HAP-1 (cell line): ENCODE data around the gene NPHP1.
"Not testable (repeated sequence)": the region's sequence is repeated elsewhere in the genome, so short reads cannot be mapped to it uniquely, and the experiment has no call there.

Experiments
- DNase-seq, 2 experiments: peaks; one replicate each; pipeline ENCODE4 v3.0.0-alpha.2; 2016 to 2020; ENCODE audit warnings: low spot score in 2 of 2
- H3K27me3 ChIP-seq: fragments of 250-450 bp; sonication (Bioruptor Pico); 2 replicates; pipeline ENCODE4 v1.5.1; 2020; ENCODE audit warnings: low read depth, mild to moderate bottlenecking, moderate library complexity
- H3K36me3 ChIP-seq: fragments of 250-450 bp; sonication (Bioruptor Pico); replicated peaks from 2 replicates; pipeline ENCODE4 v1.5.1; 2020; ENCODE audit warnings: mild to moderate bottlenecking
- H3K4me1 ChIP-seq: fragments of 250-450 bp; sonication (Bioruptor Pico); 2 replicates; pipeline ENCODE4 v1.5.1; 2020; ENCODE audit warnings: mild to moderate bottlenecking
- H3K4me3 ChIP-seq: fragments of 250-450 bp; sonication (Bioruptor Pico); 2 replicates; pipeline ENCODE4 v1.5.1; 2020; ENCODE audit warnings: mild to moderate bottlenecking, moderate library complexity
- H3K9me3 ChIP-seq: fragments of 250-450 bp; sonication (Bioruptor Pico); 2 replicates; pipeline ENCODE4 v1.5.1; 2020; ENCODE audit warnings: mild to moderate bottlenecking, moderate library complexity
- in situ Hi-C: fragments of 300-500 bp; cut with MboI; formaldehyde crosslinking; loops from 3 replicates; pipeline ENCODE4 v1.14.3; 2020; ENCODE audit warnings: low sequenced_read_pairs, inconsistent platforms, mixed read lengths

The NPHP1 gene

DNA sequence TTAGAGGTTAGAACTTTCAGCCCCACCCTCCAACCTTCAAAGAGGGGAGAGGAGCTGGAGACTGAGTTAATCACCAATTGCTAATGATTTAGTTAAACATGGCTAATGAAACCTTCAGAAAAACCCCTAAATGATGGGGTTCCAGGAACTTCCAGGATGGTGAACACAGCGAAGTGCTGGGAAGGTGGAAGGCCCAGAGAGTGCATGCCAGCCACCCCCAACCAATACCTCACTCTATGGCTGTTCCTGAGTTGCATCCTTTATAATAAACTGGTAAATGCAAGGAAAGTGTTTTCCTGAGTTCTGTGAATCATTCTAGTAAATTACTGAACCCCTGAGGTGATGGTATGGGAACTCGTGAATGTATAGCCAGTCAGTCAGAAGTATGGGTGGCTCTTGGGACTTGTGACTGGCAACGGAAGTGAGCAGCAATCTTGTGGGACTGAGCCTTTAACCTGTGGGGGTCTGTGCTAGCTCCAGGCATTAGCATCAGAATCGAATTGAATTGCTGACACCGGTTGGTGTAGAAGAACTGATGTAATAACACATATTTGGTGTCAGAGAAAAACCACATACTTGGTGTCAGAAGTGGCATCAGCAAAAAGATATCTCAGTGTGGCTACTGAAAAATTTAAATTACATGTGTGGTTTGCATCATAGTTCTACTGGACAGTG lies 37.4 kb downstream of the NPHP1 start:
- Histone ChIP-seq H3K36me3 (no peaks in the 10 kb centered on the region), H3K9me3 (no peaks in the 10 kb centered on the region), H3K4me3 (no peak overlapping the region), H3K27me3 (peaks cover 4% of the 10 kb centered on the region), H3K4me1 (no peaks in the 10 kb centered on the region)
- no peak for DNase-seq
- in situ Hi-C loops, result no loop called here

DNA sequence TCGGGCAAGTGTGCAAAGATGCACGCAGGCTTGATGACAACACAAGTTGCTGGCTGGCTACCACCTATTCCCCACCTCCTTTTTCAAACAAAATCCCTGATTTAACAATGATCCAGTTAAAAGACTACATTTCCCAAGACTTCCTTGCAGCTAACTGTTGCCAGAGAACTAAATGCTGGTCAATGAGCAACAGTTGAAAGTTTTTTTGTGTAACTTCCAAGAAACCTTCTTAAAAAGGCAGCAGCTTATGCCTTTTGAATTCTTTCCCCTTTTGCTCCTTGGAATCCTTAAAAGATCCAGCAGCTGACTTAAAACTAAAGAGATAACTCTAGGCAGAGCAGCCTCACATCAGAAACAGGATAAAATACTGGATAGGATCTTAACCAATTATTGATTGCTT lies 38.5 kb downstream of the NPHP1 start:
- no peaks in the 10 kb centered on the region for H3K4me1 ChIP-seq
- DNase-seq, result no peak
- H3K36me3 ChIP-seq, result no peaks in the 10 kb centered on the region
- in situ Hi-C loops, result no loop called here
- no peak overlapping the region for H3K4me3 ChIP-seq
- H3K9me3 ChIP-seq, result no peaks in the 10 kb centered on the region
- peaks cover 2% of the 10 kb centered on the region for H3K27me3 ChIP-seq

- no peaks in the 10 kb centered on the region for H3K36me3 ChIP-seq
- no peak overlapping the region for H3K4me3 ChIP-seq
- 0 out of 2 replicates have a peak, but pooled peaks cover 2% of the 10 kb centered on the region for H3K9me3 ChIP-seq
- H3K4me1 ChIP-seq, result no peaks in the 10 kb centered on the region
- H3K27me3 ChIP-seq, result no peaks in the 10 kb centered on the region
- DNase-seq, result peak; percentile 22 to 43
- in situ Hi-C loops, result no loop called here
Observed at GRCh38 chr2:110157153-110157793, 47.5 kb downstream of the NPHP1 start.

DNA sequence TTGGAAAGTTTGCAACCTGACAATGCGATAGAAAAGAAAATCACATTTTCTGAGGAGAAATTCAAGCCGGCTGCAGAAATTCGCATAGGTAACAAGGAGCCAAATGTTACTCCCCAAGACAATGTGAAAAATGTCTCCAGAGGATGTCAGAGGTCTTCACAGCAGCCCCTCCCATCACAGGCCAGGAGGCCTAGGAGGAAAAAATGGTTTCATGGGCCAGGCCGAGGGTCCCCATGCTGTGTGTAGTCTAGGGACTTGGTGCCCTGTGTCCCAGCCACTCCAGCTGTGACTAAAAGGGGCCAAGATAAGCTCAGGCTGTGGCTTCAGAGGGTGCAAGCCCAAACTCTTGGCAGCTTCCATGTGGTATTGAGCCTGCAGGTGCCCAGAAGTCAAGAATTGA lies 50.0 kb downstream of the NPHP1 start:
- H3K4me1 ChIP-seq, H3K27me3 ChIP-seq, in situ Hi-C loops, DNase-seq, H3K4me3 ChIP-seq, H3K36me3 ChIP-seq, H3K9me3 ChIP-seq: not testable (repeated sequence)

- H3K4me1 ChIP-seq, H3K4me3 ChIP-seq, H3K36me3 ChIP-seq, H3K9me3 ChIP-seq, in situ Hi-C loops, DNase-seq, H3K27me3 ChIP-seq: not testable (repeated sequence)
Observed at GRCh38 chr2:110154188-110154587, 50.6 kb downstream of the NPHP1 start.

DNA sequence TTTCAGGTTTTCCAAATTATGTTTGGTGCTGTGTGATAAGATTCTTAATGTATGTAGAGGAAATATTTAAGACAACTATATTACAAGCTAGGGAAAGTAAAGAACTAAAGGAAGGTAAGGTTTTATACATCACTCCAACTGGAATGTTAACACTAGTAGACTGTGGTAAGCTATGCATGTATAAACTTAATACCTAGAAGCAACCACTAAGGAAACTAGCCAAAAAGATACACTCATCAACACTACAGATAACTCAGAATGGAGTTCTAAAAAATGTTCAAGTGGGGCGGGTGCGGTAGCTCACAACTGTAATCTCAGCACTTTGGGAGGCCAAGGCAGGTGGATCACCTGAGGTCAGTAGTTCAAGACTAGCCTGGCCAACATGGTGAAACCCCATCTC lies 51.4 kb downstream of the NPHP1 start:
- Histone ChIP-seq H3K9me3 (0 out of 2 replicates have a peak, but pooled peaks cover 2% of the 10 kb centered on the region), H3K27me3 (peaks cover 2% of the 10 kb centered on the region; the same call in 1 of the 2 replicates), H3K36me3 (no peaks in the 10 kb centered on the region), H3K4me3 (no peak overlapping the region), H3K4me1 (no peaks in the 10 kb centered on the region)
- DNase-seq, result no peak
- in situ Hi-C loops, result no loop called here

DNA sequence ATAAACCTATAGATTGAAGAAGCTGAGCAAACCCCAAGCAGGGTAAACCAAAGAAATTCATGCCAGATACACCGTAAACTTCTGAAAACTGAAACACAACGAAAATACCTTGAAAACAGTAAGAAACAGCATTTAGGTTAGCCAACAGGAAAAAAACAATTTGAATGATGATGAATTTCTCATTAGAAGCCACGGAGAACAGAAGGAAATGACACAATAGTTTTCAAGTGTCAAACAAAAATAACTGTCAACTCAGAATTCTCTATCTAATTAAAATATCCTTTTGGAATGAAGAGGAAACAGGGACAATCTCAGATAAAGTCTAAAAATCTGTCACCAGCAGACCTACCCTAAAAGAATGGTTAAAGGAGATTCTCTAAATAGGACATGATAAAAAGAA lies 51.9 kb downstream of the NPHP1 start:
- H3K36me3 ChIP-seq, result no peaks in the 10 kb centered on the region
- DNase-seq, result no peak
- H3K27me3 ChIP-seq, result peaks cover 2% of the 10 kb centered on the region; the same call in 1 of the 2 replicates
- no peak overlapping the region for H3K4me3 ChIP-seq
- 0 out of 2 replicates have a peak, but pooled peaks cover 2% of the 10 kb centered on the region for H3K9me3 ChIP-seq
- in situ Hi-C loops, result no loop called here
- H3K4me1 ChIP-seq, result no peaks in the 10 kb centered on the region

DNA sequence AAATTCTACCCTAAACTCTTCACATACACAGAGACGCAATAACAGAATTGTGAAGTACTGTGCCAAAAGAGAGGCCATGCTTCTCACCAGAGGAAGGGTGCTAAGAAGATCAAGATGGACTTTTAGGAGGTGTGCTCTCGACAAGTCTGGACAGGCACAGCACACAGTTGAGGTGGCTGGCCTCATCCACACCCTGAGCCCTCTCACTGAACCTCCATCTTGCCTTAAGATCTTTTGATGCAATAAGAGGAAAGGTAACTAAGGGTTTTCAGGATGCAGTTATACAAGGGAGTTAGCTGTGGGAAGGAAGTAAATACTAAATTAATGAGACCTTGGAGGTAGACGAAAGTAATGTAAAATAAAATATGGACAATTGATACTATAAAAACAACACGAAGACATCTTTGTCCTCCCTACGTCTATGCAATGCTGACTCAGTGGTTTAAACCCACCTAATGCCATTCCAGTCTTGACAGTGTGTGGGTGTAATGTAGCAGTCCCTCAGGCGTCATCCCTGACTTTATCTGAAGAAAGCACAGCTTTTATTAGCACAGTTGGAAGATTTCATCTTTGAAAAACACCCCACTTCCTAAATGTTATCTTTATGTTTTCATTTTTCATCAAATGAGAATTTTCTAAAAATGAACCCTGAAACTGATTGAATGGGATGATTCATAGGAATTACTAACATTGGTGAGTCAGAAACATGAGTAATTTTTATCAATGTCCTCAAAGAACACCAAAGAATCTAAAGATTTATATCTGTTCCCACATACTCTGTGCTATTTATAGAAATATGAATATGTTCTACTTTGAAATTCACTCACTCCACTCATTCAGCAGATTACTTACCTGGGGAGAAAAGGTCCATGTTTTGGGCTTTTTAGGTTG lies 55.2 kb downstream of the NPHP1 start:
- Histone ChIP-seq H3K4me3 (no peak overlapping the region), H3K4me1 (no peaks in the 10 kb centered on the region), H3K9me3 (no peaks in the 10 kb centered on the region), H3K36me3 (no peaks in the 10 kb centered on the region), H3K27me3 (peaks cover 2% of the 10 kb centered on the region; the same call in 1 of the 2 replicates)
- in situ Hi-C loops, result no loop called here
- DNase-seq, result no peak

DNA sequence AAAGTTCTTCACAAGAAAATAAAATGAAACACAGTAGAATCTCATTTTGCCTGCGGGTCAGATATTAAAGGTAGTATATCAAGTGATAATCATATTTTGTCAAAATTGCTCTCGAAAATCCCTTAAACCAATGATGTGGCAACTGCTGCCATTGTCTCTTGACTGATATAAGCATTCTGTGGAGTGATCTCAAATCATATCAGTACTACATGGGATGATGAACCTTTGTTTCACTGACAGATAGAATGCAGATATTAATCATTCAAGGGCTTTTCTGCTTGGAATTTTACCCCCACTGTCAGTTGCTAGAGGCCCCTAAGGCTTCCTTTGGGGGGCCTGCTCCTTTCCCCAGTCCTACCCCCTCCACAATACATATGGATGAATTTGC lies 57.9 kb downstream of the NPHP1 start:
- Histone ChIP-seq H3K27me3 (peaks cover 2% of the 10 kb centered on the region; the same call in 1 of the 2 replicates), H3K9me3 (no peaks in the 10 kb centered on the region), H3K4me3 (no peak overlapping the region), H3K4me1 (no peaks in the 10 kb centered on the region), H3K36me3 (no peaks in the 10 kb centered on the region)
- in situ Hi-C loops, result no loop called here
- no peak for DNase-seq

DNA sequence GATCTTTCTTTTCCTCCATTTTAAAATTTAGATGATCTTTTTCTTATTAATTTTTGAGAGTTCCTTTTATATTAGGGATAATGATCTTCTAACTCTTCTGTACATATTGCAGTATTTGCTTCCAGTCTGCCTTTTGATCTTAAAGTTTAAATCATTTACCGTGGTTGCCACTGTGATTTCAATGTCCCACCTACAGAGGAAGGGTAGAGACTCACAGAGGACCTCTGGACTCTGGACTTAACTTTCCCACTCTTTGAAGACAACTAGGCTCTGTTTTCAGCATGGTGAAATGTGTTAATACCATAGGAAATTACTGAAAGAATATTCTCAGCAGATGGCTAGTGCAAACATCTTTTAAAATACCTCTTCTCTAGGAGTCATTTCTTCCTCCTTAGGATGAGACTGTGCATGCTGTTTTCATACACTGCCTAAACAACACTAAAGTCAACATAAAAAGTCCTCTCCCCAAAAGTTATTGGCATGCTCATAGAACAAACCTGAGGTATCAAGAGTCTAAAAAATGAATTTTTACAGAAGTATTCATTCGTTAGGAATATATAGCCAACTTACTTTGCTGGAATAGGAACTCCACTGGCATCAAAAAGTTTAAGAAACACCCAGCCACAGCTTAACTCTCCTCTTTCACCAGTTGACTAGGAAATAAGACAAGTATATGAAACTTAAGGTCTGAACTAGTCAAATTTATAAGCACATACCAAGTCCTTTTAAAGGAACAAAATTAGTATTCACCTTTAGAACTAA lies 58.4 kb downstream of the NPHP1 start:
- Histone ChIP-seq H3K4me1 (no peaks in the 10 kb centered on the region), H3K27me3 (no peaks in the 10 kb centered on the region; the same call in 1 of the 2 replicates), H3K4me3 (no peak overlapping the region), H3K9me3 (no peaks in the 10 kb centered on the region), H3K36me3 (no peaks in the 10 kb centered on the region)
- in situ Hi-C loops, result no loop called here
- DNase-seq, result no peak

DNA sequence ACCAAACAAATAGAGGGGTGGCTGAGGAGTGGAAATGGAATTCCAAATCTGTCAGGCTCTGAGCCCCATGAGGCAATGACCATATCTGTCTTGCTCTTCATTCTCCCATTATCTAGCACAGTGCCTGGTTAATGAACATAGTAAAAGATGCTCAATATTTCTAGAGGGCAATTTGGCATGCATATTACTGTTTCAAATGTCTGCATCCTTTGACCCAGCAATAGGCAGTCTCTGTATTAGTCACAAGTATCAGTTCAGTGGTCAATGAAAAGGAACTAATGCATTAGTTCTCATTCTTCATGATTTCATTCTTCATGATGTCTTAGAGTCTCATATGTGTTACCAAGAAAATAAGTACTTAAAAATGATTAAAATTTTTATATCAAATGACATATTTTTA lies 60.8 kb downstream of the NPHP1 start:
- Histone ChIP-seq H3K4me1 (no peaks in the 10 kb centered on the region), H3K9me3 (no peaks in the 10 kb centered on the region), H3K36me3 (no peaks in the 10 kb centered on the region), H3K4me3 (no peak overlapping the region), H3K27me3 (no peaks in the 10 kb centered on the region)
- DNase-seq, result no peak
- in situ Hi-C loops, result no loop called here

- in situ Hi-C loops, result no loop called here
- no peak for DNase-seq
- Histone ChIP-seq H3K4me3 (no peak overlapping the region), H3K4me1 (no peaks in the 10 kb centered on the region), H3K9me3 (no peaks in the 10 kb centered on the region), H3K27me3 (no peaks in the 10 kb centered on the region), H3K36me3 (no peaks in the 10 kb centered on the region)
Observed at GRCh38 chr2:110140401-110140800, 64.4 kb downstream of the NPHP1 start.

DNA sequence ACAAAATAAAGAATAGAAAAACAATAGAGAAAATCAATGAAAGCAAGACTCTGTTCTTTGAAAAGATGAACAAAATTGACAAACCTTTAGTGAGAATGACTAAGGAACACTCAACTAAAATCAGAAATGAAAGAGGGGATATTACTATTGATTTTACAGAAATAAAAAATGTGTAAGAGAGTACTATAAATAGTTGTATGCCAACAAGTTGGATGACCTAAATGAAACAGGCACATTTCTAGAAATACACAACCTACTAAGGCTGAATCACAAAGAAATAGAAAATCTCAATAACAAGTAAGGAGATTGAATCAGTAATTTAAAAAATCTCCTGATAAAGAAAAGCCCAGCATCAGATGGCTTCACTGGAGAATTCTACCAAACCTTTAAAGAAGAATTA lies 70.8 kb downstream of the NPHP1 start:
- no peaks in the 10 kb centered on the region for H3K27me3 ChIP-seq
- no peaks in the 10 kb centered on the region for H3K4me1 ChIP-seq
- H3K9me3 ChIP-seq, result no peaks in the 10 kb centered on the region
- no peak for DNase-seq
- in situ Hi-C loops, result no loop called here
- H3K4me3 ChIP-seq, result no peak overlapping the region
- H3K36me3 ChIP-seq, result no peaks in the 10 kb centered on the region
